GM19397 (cell line): Measurements from ENCODE around the gene VCAM1.
"Not testable (repeated sequence)": the region's sequence is repeated elsewhere in the genome, so short reads cannot be mapped to it uniquely, and the experiment has no call there.

Experiments
- ATAC-seq: cut with Tn5 transposase; IDR thresholded peaks from one replicate; pipeline ENCODE4 v1.9.1; 2021; ENCODE audit warnings: mild to moderate bottlenecking, moderate library complexity; ENCODE audit not compliant: unreplicated experiment

VCAM1 gene, protein sequence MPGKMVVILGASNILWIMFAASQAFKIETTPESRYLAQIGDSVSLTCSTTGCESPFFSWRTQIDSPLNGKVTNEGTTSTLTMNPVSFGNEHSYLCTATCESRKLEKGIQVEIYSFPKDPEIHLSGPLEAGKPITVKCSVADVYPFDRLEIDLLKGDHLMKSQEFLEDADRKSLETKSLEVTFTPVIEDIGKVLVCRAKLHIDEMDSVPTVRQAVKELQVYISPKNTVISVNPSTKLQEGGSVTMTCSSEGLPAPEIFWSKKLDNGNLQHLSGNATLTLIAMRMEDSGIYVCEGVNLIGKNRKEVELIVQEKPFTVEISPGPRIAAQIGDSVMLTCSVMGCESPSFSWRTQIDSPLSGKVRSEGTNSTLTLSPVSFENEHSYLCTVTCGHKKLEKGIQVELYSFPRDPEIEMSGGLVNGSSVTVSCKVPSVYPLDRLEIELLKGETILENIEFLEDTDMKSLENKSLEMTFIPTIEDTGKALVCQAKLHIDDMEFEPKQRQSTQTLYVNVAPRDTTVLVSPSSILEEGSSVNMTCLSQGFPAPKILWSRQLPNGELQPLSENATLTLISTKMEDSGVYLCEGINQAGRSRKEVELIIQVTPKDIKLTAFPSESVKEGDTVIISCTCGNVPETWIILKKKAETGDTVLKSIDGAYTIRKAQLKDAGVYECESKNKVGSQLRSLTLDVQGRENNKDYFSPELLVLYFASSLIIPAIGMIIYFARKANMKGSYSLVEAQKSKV

DNA sequence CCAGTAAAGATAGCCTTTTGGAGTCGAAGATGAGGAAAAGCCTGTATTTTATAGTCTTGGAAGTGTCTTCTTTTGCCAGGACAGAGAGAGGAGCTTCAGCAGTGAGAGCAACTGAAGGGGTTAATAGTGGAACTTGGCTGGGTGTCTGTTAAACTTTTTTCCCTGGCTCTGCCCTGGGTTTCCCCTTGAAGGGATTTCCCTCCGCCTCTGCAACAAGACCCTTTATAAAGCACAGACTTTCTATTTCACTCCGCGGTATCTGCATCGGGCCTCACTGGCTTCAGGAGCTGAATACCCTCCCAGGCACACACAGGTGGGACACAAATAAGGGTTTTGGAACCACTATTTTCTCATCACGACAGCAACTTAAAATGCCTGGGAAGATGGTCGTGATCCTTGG lies at the start of gene VCAM1:
Gene VCAM1 (plus strand): TSS at position 253 of the 400 bp plus-strand sequence. CDS start 119 bp downstream, at position 372.
- no peak for ATAC-seq

DNA sequence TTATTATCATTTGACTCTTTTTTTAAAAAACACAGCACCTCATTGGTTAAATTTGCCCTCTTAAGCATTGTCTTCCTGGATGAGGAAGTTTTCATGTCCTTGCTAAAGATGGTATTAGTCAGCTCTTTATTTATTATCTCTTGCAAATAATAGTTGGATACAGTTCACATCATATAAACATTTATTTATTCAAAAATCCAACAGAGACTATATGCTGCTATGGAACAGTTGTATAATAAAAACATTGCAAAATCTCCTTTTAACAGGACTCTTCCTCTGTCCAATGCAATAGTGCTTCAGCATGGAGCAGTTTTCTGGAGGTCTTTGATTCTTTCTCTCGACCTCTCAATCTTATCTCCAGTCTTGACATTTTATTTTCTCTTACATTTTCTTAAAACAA lies 49.5 kb upstream of the VCAM1 start:
- no peak for ATAC-seq

DNA sequence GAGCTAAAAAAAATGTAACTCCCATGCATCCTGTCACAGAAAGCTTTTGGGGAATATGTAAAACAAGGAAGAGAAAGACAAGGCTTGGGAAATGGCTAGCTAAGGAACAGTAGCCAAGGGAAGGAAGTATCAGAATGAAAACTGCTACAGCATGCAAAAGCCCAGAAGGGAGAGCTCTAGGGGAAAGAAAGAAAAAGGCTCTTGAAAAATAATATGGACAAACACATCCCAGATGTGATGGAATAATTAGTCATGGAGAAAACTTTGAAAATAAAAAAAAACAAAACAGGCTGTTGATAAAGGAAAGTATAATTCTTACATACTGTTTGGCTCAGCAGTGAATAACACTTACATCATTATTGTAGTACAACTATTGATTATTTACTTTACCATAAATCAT lies 47.9 kb upstream of the VCAM1 start:
- ATAC-seq = no peak

DNA sequence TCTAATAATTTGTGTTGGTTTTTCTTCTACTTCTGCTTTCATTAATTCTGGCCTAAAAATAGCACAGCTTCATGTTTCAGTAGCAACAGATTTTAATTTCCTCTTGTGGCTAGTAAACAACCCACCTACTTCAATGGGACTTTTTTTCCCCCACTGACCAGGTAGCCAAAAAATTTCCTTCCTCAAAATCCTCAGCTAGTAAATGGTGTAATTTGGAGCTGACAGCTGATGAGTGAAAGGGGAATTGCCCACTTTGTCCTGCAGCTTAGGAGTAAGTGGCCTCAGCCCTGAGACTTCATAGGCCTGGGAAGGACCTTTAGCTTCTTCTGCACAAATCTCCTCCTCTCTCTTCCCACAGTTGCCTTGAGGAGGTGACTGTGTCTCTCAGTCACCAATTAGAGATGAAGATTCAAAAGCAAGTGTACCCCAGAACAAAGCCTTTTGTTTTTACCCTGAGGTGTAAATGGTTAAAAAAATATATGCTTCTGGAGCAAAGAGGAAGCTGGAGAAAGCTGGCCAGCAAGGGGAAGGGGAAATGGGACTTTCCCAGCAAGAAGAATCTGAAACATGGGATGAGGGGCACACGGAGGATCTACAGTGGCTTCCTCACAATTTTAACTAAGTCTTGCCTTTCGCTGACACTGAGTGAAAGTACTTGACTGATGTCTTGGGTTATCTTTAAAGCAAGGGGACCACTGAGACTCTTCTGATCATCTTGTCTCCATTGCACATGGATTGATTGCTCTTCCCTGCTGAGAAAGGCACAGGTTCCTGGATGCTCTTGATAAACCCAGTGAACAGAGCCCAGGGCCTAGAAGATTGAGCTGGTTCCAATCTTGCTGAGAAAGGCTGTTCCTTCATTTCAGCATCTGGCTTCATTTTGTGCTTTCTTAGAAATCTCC lies 35.8 kb upstream of the VCAM1 start:
- ATAC-seq = no peak

DNA sequence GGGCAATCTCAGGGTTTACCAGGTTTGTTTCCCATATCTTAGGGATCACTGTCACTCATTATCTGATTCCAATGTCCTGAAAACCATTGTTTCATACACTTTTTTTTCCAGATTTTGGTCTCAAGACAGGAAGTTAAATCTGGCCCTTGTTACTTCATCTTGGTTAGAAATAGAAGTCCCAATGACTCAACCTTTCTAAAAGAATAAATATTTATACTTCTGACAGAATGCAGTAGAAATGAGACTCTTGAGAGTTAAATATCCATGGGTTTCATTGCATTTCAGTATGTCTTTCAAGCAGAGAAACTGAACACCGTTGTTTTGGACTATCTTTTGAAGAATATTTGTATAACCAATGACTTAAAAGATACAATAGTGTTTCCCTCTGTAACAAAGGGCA lies 19.8 kb upstream of the VCAM1 start:
- no peak for ATAC-seq

DNA sequence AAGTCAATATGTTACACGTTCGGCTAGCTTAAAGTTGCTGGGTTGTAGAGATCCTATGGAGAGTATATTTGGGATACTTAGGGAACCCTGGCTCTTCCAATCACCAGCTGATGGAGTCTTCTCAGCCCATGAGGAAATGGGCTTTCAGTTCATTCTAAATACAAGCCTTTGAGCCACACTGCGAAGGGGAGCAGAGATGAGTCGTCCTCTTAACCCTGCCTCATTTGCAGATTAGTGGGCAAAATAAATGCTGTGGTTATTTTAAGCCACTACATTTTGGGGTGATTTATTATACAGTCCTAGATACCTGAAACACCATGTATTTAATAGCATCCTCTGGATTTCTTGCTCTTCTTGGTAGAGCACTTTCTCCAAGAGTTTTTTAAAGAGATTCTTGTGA lies 19.0 kb upstream of the VCAM1 start:
- ATAC-seq = no peak

DNA sequence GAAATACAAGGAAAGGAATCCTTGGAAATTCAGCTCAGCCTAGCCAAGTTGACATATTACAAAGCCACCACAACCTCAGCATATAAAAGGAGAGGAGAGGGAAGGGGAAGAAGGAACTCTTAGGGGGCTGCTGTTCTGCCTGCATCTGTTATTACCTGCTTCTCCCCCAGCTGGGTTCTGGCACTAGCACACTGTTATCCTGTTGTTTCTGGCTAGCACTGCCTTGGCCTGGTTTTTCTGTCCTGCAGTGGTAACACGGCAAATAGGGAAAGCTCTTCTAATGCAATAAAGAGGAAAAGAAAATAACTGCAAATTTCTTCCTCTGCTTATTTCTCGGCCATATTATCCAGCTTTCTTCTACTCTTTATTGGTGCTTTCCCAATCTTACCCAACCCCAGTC lies 16.5 kb upstream of the VCAM1 start:
- ATAC-seq = no peak

DNA sequence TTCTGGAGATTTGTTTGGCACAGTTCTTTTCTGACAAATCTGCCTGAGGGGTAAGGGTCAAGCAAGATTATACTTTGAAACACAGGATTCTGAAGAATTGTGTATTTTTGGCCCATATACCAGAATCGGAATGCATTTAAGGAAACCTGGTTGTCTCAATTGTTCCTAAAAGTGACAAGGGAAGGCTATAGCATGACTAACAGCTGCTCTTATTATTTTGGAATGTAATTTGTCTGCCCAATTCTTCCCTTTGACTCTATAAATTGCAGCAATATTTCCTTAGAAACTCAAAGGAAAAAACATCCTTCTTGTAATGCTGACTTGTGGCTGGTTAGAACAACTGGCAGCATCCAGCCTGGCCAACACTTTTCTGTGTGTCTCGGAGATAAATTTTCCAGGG lies 15.8 kb upstream of the VCAM1 start:
- ATAC-seq = no peak

DNA sequence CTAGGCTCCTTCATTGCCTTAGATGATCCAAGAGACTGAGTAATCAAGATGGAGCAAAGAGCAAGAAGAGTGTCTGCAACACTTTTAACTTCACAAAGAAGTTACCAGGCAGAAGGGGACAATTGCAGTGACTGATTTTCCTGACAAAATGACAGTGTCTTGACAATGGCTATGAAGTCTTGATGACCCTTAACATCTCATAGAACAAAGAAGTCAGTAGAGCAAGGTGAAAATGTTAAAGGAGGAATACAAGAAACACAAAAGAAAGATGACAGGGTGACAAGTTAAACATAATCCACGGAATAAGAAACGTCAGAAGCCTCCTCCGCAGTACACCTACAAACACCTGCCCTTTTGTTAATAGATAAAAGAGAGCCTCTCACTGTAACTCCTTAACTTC lies 15.1 kb upstream of the VCAM1 start:
- no peak for ATAC-seq

DNA sequence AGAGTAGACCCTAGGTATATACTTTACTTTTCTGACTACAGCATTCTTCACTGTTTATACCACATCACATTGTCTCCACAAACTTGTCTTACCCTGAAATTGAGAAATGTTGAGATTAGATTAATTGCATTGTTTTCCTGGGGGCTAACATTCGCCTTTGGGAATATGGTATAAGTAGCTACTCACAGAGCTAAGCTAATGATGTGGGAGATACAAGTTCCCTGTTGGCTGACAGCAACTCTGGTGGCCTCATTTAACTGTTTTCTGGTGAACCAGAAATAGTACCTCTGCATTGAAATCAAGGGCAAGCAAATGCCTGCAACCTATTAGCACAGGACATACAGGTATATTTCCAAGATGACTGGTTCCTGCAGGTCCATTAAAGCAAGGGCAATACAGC lies 13.2 kb upstream of the VCAM1 start:
- no peak for ATAC-seq

DNA sequence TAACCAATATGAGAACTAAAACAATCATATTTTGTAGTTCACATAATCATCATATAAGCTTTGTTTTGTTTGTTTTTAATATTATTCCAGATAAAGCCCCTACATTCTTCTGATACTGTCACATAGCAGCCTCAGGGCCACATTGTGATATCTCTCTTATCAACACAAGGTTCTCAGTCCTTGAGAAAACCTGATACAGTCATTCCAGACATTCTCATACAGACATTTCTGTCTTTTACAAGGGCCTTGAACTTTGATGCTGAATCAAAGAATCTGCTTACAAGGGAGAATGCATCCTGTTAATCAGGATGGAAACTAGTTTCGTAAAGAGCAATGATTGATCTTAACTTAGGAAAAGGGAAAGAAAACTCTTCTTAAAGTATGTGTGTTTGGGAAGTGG lies 12.7 kb upstream of the VCAM1 start:
- ATAC-seq = no peak

DNA sequence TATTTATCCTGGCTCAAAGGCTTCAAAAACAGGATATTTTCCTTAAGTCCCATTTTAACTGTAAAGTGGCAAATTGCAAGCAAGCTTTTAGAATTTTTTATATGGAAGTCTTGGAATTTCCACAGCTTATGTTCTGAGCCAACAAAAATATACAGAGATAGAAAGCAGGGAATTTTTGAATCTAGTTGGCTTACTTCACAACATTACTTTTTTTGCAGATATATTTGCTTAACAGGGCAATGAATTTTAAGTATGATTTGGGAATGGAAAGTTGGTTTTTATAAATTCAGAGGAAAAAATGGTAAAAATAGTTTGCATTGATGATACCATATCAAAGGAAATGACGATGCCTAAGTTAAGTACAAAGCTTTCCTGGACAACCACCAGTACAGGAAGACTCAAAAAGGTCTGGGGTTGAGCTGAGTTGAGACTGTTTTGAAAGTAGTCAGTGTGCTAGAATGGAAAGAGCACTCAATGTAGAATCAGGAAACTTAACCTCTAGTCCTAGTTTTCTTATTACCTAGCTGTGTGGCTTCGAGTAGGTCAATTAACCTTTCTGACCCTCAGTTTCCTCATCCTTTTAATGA lies 11.0 kb upstream of the VCAM1 start:
- ATAC-seq = no peak

DNA sequence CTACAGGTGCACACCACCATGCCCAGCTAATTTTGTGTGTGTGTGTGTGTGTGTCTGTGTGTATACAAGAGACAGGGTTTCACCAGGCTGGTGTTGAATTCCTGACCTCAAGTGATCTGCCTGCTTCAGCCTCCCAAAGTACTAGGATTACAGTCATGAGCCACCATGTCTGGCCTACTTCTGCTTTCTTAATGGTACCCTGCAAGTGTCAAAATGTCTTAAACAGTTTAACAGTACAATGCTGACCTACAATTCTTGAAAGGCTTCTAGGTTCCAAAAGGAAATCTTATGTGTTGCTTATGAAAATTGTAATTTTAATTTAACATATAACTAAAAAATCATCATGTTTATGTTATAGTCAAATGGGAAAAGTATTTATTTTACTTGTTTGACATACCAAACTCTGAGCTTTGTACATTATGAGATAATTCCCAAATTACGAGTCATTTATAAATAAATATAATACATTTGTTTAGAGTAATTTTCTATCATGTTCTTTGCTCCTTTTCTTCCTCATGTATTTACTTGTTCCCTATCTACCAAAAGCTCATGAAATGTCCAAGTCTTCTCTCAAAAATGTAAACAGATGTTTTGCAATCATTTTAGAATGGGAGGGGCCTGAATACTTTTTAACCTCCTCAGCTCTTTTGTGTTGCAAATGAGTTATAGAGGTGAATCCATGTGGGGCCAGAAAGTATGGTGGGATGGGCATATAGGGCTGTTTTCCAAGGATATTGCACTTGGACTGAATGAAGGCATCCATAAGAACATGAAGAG lies 8.4 kb upstream of the VCAM1 start:
- no peak for ATAC-seq

DNA sequence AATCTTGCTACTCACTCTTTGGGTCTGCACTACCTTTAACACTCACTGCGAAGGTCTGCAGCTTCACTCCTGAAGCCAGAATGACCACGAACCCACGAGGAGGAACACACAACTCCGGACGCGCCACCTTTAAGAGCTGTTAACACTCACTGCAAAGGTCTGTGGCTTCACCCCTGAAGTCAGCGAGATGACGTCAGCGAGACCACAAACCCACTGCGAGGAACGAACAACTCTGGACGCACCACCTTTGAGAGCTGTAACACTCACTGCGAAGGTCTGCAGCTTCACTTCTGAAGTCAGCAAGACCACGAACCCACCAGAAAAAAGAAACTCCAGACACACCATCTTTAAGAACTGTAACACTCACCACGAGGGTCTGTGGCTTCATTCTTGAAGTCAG lies 6.5 kb upstream of the VCAM1 start:
- not testable (repeated sequence) for ATAC-seq

DNA sequence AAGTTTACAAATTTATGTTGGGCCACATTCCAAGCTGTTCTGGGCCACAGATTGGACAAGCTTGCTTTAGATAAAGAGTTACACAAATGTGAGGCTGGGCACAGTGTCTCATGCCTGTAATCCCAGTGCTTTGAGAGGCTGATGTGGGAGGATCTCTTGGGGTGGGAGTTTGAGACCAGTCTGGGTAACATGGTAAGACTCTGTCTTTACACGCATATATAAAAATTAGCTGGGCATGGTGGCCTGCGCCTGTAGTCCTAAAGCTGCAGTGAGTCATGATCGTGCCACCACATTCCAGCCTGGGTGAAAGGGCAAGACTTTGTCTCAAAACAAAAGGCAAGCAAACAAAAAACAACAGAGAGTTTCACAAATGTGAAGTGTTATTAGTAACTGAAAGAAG lies 5.9 kb upstream of the VCAM1 start:
- ATAC-seq = no peak

DNA sequence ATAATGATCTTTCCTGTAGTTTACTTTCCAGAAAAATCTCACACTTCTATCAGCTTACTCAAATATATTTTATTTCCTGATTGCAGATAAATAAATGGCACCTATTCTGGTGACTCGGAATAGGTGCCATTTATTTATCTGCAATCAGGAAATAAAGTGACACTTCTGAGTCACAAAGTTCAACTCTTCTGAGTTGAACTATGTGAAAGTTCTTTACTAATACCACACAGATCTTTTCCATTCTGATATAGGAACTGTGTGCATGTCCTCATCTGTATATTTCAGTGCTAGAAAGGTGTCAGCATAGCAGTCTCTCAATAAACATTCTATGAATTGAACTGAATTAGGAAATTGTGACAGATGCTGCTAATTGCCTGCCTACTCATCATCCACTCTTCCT lies 4.9 kb upstream of the VCAM1 start:
- ATAC-seq = no peak

DNA sequence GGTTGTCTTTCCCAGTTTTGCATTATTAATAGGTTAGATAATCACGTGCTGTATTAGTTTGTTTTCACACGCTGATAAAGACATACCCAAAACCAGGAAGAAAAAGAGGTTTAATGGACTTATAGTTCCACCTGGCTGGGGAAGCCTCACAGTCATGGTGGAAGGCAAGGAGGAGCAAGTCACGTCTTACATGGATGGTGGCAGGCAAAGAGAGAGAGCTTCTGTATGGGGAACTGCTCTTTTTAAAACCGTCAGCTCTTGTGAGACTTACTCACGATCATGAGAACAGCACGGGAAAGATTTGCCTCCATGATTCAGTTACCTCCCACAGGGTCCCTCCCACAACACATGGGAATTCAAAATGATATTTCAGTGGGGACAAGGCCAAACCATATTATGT lies 2.3 kb upstream of the VCAM1 start:
- ATAC-seq = no peak

DNA sequence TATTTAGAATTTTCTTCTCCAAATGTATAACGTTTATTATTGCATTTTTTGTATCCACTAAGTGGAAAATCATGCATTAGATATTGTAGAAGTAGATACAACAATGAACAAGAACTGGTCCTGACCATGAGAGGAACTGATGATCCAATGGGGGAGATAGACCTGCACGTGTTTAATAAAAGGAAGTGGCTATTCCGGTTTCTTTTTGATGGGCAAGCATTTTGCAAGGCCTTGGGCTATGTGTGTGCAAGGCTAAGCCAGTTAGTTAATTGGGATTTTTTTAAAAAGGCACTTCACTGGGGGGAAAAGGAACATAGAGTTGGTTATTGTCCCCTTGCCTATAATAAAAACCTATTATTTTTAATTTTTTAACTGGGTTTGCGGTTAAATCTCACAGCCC lies 961 bp upstream of the VCAM1 start:
- ATAC-seq = no peak

DNA sequence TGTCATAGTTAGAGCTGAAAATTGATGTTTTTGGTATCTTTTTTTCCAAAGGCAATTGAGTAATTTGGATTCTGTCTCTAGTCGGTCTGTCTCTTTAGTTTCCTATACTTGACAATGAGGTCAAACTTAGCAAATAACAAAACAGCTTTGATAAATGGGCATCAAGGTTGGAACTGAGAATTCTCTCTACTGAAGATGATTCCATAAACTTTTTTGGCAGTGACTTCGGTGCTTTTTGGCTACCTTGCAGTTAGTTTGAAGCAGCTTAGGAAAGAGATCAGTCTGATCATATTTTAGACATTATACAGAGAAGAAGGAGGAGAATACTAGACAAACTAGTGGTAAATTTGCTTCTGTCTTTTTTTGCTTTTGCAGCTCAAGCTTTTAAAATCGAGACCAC lies 559 bp downstream of the VCAM1 start:
- ATAC-seq = no peak

DNA sequence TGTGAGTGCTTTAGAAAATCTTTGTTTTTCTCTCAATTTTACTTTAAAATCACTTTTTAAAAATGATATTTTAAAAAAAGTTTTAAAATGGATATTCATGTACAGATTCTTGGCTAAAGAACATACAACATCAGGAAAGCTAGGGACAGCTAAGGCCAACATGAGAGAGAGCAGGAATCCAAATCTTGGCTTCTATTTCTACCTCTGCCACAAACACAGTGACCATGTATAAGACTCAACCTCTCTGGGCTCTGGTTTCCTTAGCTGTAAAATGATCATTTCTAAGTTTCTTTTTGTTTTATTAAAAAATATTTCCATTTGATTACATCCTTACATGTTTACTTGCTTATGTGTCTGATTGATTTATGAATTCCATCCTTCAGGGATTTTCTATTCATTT lies 1.2 kb downstream of the VCAM1 start:
- ATAC-seq = no peak
